ENCODE measurements around the gene MAPK4. TPM values are rescaled to one million over a fixed set of nuclear protein-coding genes. Genes with fewer than 3 reads are reported as not detected.

The MAPK4 gene
- total RNA-seq, 1 experiment from 2014 or later = not detected

GRCh38 chr18:50744253-50744652 lies 184.4 kb downstream of the MAPK4 start:
- no peaks in the 10 kb centered on the region for H4K20me1 ChIP-seq (ENCODE audit: insufficient read depth)
- intact Hi-C loops (cut with micrococcal nuclease; ENCODE audit: unreplicated experiment) = no loop called here
- no peak overlapping the region for H3K4me2 ChIP-seq
- H3K4me1 ChIP-seq (replicated peaks; ENCODE audit: insufficient read depth) = no peaks in the 10 kb centered on the region
- H3K27me3 ChIP-seq (ENCODE audit: insufficient read depth, low read depth) = peaks cover 20% of the 10 kb centered on the region
- no peaks in the 10 kb centered on the region for H3K79me2 ChIP-seq (ENCODE audit: low read depth)
- H2AFZ ChIP-seq = no peak overlapping the region
- no peak overlapping the region for H3K27ac ChIP-seq
- ChIA-PET CTCF (no interaction called here), POLR2A (ENCODE audit: unreplicated experiment) (no interaction called here)
- no peak overlapping the region for H3K4me3 ChIP-seq
- no peaks in the 10 kb centered on the region for H3K9me3 ChIP-seq (ENCODE audit: insufficient read depth, low read depth)
- H3K36me3 ChIP-seq (ENCODE audit: low read depth) = no peaks in the 10 kb centered on the region
- no peak for TF ChIP-seq EZH2 (IDR thresholded peaks at IDR 0.05; ENCODE audit: low read depth)
- no TSS peak for BruUV-seq (replicated peaks)
- H3K9me2 ChIP-seq (ENCODE audit: insufficient read depth) = no peaks in the 10 kb centered on the region
- no peaks in the 10 kb centered on the region for H3F3A ChIP-seq (ENCODE audit: insufficient read depth, low read depth)
- DNase-seq = no peak

GRCh38 chr18:50745945-50746344 lies 186.1 kb downstream of the MAPK4 start:
- BruUV-seq (replicated peaks) = no TSS peak
- H3K27me3 ChIP-seq (ENCODE audit: insufficient read depth, low read depth) = peaks cover 36% of the 10 kb centered on the region
- no peak overlapping the region for H3K27ac ChIP-seq
- H3F3A ChIP-seq (ENCODE audit: insufficient read depth, low read depth) = no peaks in the 10 kb centered on the region
- no peaks in the 10 kb centered on the region for H3K79me2 ChIP-seq (ENCODE audit: low read depth)
- H3K4me1 ChIP-seq (replicated peaks; ENCODE audit: insufficient read depth) = no peaks in the 10 kb centered on the region
- no peak for DNase-seq
- no peaks in the 10 kb centered on the region for H3K9me3 ChIP-seq (ENCODE audit: insufficient read depth, low read depth)
- H3K4me2 ChIP-seq = no peak overlapping the region
- ChIA-PET CTCF (no interaction called here), POLR2A (ENCODE audit: unreplicated experiment) (no interaction called here)
- intact Hi-C loops (cut with micrococcal nuclease; ENCODE audit: unreplicated experiment) = no loop called here
- no peaks in the 10 kb centered on the region for H3K9me2 ChIP-seq (ENCODE audit: insufficient read depth)
- H2AFZ ChIP-seq = no peak overlapping the region
- no peaks in the 10 kb centered on the region for H3K36me3 ChIP-seq (ENCODE audit: low read depth)
- TF ChIP-seq, protein P1, sequence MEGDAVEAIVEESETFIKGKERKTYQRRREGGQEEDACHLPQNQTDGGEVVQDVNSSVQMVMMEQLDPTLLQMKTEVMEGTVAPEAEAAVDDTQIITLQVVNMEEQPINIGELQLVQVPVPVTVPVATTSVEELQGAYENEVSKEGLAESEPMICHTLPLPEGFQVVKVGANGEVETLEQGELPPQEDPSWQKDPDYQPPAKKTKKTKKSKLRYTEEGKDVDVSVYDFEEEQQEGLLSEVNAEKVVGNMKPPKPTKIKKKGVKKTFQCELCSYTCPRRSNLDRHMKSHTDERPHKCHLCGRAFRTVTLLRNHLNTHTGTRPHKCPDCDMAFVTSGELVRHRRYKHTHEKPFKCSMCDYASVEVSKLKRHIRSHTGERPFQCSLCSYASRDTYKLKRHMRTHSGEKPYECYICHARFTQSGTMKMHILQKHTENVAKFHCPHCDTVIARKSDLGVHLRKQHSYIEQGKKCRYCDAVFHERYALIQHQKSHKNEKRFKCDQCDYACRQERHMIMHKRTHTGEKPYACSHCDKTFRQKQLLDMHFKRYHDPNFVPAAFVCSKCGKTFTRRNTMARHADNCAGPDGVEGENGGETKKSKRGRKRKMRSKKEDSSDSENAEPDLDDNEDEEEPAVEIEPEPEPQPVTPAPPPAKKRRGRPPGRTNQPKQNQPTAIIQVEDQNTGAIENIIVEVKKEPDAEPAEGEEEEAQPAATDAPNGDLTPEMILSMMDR (conservative IDR thresholded peaks at IDR 0.05) = no peak
- no peak for TF ChIP-seq EZH2 (IDR thresholded peaks at IDR 0.05; ENCODE audit: low read depth)
- H4K20me1 ChIP-seq (ENCODE audit: insufficient read depth) = no peaks in the 10 kb centered on the region
- no peak overlapping the region for H3K4me3 ChIP-seq

GRCh38 chr18:50747849-50748242 lies 188.0 kb downstream of the MAPK4 start:
- H3K36me3 ChIP-seq (ENCODE audit: low read depth) = no peaks in the 10 kb centered on the region
- H3K4me3 ChIP-seq = no peak overlapping the region
- H3K79me2 ChIP-seq (ENCODE audit: low read depth) = no peaks in the 10 kb centered on the region
- H4K20me1 ChIP-seq (ENCODE audit: insufficient read depth) = no peaks in the 10 kb centered on the region
- POLR2A ChIA-PET (ENCODE audit: unreplicated experiment) = no interaction called here
- no peaks in the 10 kb centered on the region for H3K9me2 ChIP-seq (ENCODE audit: insufficient read depth)
- no peak for DNase-seq
- intact Hi-C loops (cut with micrococcal nuclease; ENCODE audit: unreplicated experiment) = no loop called here
- no peak overlapping the region for H3K27ac ChIP-seq
- no peak overlapping the region for H3K4me2 ChIP-seq
- no TSS peak for BruUV-seq (replicated peaks)
- CTCF ChIA-PET = no interaction called here
- TF ChIP-seq EZH2 (IDR thresholded peaks at IDR 0.05; ENCODE audit: low read depth) = no peak
- TF ChIP-seq, protein P1 (conservative IDR thresholded peaks at IDR 0.05) = no peak
- no peaks in the 10 kb centered on the region for H3K4me1 ChIP-seq (replicated peaks; ENCODE audit: insufficient read depth)
- H2AFZ ChIP-seq = no peak overlapping the region
- H3F3A ChIP-seq (ENCODE audit: insufficient read depth, low read depth) = no peaks in the 10 kb centered on the region
- peaks cover 44% of the 10 kb centered on the region for H3K27me3 ChIP-seq (ENCODE audit: insufficient read depth, low read depth)
- H3K9me3 ChIP-seq (ENCODE audit: insufficient read depth, low read depth) = no peaks in the 10 kb centered on the region
